Measurements from ENCODE around the gene SLIT3. TPM values are rescaled to one million over a fixed set of nuclear protein-coding genes. Genes with fewer than 3 reads are reported as not detected.

SLIT3 gene
- total and polyA plus RNA-seq, 2 experiments from 2014 or later = 0.59 to 0.71 TPM

DNA sequence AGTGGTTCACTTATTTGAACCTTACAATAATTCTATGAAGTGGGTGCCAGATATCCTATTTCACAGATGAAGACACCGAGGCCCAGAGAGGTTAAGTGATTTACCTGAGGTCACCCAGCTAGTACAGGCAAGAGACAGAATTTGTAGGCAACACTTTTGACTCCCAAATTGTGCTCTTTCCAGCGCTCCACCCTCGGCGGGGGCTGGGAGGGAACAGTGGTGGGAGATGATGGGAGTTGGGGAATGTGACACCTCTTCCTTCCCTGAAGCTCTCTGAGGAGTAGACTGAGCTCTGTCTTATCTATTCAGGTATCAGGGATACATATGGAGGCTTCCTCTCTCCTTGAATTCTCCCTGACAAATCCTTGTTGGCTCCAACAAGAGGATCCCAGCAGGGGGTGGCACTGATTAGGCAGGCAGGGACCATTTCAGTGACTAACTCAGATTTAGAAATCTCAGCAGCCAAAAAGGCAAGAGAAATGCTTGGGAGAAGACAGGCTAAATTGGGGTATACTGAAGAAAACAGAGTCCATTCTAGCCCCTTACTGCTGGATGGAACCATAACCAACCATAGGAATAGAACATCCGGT, 626.0 kb downstream of the SLIT3 start:
- Histone ChIP-seq H3K27ac (ENCODE audit: low read depth) (no peak overlapping the region), H3K4me2 (no peak overlapping the region), H4K20me1 (replicated peaks; ENCODE audit: insufficient read depth) (no peaks in the 10 kb centered on the region), H3F3A (replicated peaks; ENCODE audit: low read depth) (no peaks in the 10 kb centered on the region), H3K4me3 (no peak overlapping the region), H3K79me2 (replicated peaks; ENCODE audit: insufficient read depth) (no peaks in the 10 kb centered on the region), H3K36me3 (ENCODE audit: insufficient read depth) (no peaks in the 10 kb centered on the region), H2AFZ (no peak overlapping the region), H3K27me3 (ENCODE audit: insufficient read depth) (no peaks in the 10 kb centered on the region), H3K4me1 (ENCODE audit: insufficient read depth) (no peaks in the 10 kb centered on the region), H3K9me2 (ENCODE audit: insufficient read depth) (no peaks in the 10 kb centered on the region)
- Mint-ChIP-seq H3K4me3 (no peak overlapping the region), H3K9me3 (no peaks in the 10 kb centered on the region), H3K36me3 (ENCODE audit: low read depth) (no peaks in the 10 kb centered on the region), H3K27ac (no peak overlapping the region), H3K4me1 (no peaks in the 10 kb centered on the region; the same call in 2 of the 3 replicates), H3K27me3 (ENCODE audit: insufficient read depth, low read depth, poor library complexity) (peaks cover 2% of the 10 kb centered on the region)
- DNase-seq (ENCODE audit: low spot score) = peak; percentile 19
- TF ChIP-seq ZNF114 (CRISPR knock-in tag; IDR thresholded peaks at IDR 0.05) (no peak), JUNB (IDR thresholded peaks at IDR 0.05; ENCODE audit: unreplicated experiment) (no peak), CTCF (conservative IDR thresholded peaks at IDR 0.05; ENCODE audit: low read depth in 2 of 2) (no peak), EZH2 (IDR thresholded peaks at IDR 0.05; ENCODE audit: low read depth, unreplicated experiment) (no peak)
- TF ChIP-seq, protein P1, sequence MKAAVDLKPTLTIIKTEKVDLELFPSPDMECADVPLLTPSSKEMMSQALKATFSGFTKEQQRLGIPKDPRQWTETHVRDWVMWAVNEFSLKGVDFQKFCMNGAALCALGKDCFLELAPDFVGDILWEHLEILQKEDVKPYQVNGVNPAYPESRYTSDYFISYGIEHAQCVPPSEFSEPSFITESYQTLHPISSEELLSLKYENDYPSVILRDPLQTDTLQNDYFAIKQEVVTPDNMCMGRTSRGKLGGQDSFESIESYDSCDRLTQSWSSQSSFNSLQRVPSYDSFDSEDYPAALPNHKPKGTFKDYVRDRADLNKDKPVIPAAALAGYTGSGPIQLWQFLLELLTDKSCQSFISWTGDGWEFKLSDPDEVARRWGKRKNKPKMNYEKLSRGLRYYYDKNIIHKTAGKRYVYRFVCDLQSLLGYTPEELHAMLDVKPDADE (IDR thresholded peaks at IDR 0.05) = no peak
- ATAC-seq = no peak

GRCh38 chr5:168672888-168673287, 628.1 kb downstream of the SLIT3 start:
- Histone ChIP-seq H3K9me2 (ENCODE audit: insufficient read depth) (no peaks in the 10 kb centered on the region), H3K27me3 (ENCODE audit: insufficient read depth) (no peaks in the 10 kb centered on the region), H2AFZ (no peak overlapping the region), H3K27ac (ENCODE audit: low read depth) (no peak overlapping the region), H3K4me1 (ENCODE audit: insufficient read depth) (no peaks in the 10 kb centered on the region), H3K4me3 (no peak overlapping the region), H3K36me3 (ENCODE audit: insufficient read depth) (no peaks in the 10 kb centered on the region), H3K79me2 (replicated peaks; ENCODE audit: insufficient read depth) (no peaks in the 10 kb centered on the region), H4K20me1 (replicated peaks; ENCODE audit: insufficient read depth) (no peaks in the 10 kb centered on the region), H3K4me2 (no peak overlapping the region), H3F3A (replicated peaks; ENCODE audit: low read depth) (no peaks in the 10 kb centered on the region)
- Mint-ChIP-seq H3K4me1 (no peaks in the 10 kb centered on the region), H3K9me3 (no peaks in the 10 kb centered on the region), H3K36me3 (ENCODE audit: low read depth) (no peaks in the 10 kb centered on the region), H3K4me3 (no peak overlapping the region), H3K27me3 (ENCODE audit: insufficient read depth, low read depth, poor library complexity) (peaks cover 2% of the 10 kb centered on the region), H3K27ac (no peak overlapping the region)
- ATAC-seq (no peak), DNase-seq (ENCODE audit: low spot score) (no peak)
- no peak for TF ChIP-seq POLR2AphosphoS5 (IDR thresholded peaks at IDR 0.05; ENCODE audit: low read depth)
- no peak for TF ChIP-seq EZH2 (IDR thresholded peaks at IDR 0.05; ENCODE audit: low read depth, unreplicated experiment)
- no peak for TF ChIP-seq CREB1 (CRISPR knock-in tag; IDR thresholded peaks at IDR 0.05; ENCODE audit: low read depth)
- no peak for TF ChIP-seq ZNF331 (CRISPR knock-in tag; IDR thresholded peaks at IDR 0.05; ENCODE audit: low read depth)
- TF ChIP-seq EZH2phosphoT487 (IDR thresholded peaks at IDR 0.05; ENCODE audit: unreplicated experiment) = no peak
- no peak for TF ChIP-seq ZNF462 (CRISPR knock-in tag; IDR thresholded peaks at IDR 0.05)
- TF ChIP-seq, protein P1 (IDR thresholded peaks at IDR 0.05) = no peak

All from GM23338 (cell line).